ENCODE measurements around the gene AKAP13.
"Not testable (repeated sequence)": the region's sequence is repeated elsewhere in the genome, so short reads cannot be mapped to it uniquely, and the experiment has no call there.

DNA sequence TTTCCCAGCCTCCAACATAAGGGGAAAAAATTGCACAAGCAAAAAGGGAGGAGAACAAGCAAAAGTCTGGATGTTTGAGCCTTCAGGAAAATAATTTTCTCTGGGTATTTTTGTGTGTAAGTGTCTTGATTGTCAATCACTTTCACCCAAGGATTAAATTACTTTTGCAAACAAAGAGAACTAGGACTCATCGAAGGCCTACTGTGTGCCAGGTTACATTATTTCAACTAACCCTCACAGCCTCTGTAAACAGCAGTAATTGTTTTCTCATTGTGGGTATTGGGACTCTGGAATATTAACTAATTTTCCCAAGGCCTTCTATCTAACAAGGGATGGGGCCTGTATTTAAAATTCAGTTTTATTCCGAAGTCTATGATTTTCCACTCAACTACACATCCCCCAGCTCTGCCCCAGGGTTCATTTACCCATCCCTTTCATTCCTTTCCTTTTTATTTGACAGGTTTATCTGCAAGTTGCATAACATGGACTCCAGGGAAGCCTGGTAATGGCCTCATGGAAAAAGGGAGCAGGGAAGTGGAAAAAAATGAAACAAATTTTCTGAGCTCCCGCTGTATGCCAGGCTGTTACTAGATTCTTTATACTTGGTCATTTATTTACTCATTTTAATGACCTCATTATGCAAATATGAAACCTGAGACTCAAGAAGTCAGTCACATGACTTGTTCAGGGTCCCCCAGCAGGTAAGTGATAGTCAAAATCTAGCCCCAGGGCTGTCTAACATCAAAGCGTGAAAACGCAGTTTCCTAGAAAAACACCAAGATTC, 32.9 kb upstream of the AKAP13 start:
- TF ChIP-seq CTCF, POLR2A (IDR thresholded peaks at IDR 0.05): not testable (repeated sequence)

All from breast epithelium (tissue), 3 donors.